Measurements from ENCODE around the gene MIGA1.

DNA sequence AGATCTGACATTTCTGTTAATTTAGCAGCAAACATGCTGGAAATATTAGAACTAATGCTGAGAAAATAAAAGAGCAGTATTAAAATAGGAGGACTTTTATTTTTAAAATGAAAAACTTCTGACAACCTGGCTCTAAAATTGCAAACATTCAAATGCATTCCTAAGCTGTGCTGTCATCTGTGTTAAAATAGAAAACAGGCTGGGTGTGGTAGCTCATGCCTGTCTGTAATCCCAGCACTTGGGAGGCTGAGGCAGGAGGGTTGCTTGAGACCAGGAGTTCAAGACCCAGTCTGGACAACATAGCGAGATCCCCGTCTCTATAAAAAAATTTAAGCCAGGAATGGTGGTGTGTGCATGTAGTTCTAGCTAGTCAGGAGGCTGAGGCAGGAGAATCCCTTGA lies 44.6 kb downstream of the MIGA1 start:
- TF ChIP-seq, protein P1, sequence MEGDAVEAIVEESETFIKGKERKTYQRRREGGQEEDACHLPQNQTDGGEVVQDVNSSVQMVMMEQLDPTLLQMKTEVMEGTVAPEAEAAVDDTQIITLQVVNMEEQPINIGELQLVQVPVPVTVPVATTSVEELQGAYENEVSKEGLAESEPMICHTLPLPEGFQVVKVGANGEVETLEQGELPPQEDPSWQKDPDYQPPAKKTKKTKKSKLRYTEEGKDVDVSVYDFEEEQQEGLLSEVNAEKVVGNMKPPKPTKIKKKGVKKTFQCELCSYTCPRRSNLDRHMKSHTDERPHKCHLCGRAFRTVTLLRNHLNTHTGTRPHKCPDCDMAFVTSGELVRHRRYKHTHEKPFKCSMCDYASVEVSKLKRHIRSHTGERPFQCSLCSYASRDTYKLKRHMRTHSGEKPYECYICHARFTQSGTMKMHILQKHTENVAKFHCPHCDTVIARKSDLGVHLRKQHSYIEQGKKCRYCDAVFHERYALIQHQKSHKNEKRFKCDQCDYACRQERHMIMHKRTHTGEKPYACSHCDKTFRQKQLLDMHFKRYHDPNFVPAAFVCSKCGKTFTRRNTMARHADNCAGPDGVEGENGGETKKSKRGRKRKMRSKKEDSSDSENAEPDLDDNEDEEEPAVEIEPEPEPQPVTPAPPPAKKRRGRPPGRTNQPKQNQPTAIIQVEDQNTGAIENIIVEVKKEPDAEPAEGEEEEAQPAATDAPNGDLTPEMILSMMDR (IDR thresholded peaks at IDR 0.05): no peak
- TF ChIP-seq POLR2A (IDR thresholded peaks at IDR 0.05): no peak
- TF ChIP-seq EP300 (IDR thresholded peaks at IDR 0.05): no peak

Data from sigmoid colon (tissue), 4 donors.